Right renal cortex interstitium (tissue), 3 donors: ENCODE results near the gene OLFML1. TPM values are rescaled to one million over a fixed set of nuclear protein-coding genes. Genes with fewer than 3 reads are reported as not detected.

Source experiments
- DNase-seq, 3 donors: peaks; one replicate each; pipeline ENCODE4 v3.0.0-alpha.2; 2013; ENCODE audit warnings: low read depth in 3 of 3, low spot score in 2 of 3
- polyA plus RNA-seq, 3 donors: library from polyadenylated mRNA; unstranded; fragments of 120-200 nt; gene quantifications; one replicate each; pipeline ENCODE4 v1.2.1, GENCODE V29; 2013; ENCODE audit not compliant: insufficient read length in 3 of 3

The OLFML1 gene
- polyA plus RNA-seq, 3 donors: 38.7 to 40.7 (median 38.8) TPM

- no peak for DNase-seq
Measured at GRCh38 chr11:7555052-7555699, 69.9 kb downstream of the OLFML1 start.

- DNase-seq: no peak
Measured at GRCh38 chr11:7558046-7558445, 72.7 kb downstream of the OLFML1 start.

GRCh38 chr11:7559398-7560283, 74.3 kb downstream of the OLFML1 start:
- no peak for DNase-seq

Other genes with a start within 250 kb of the OLFML1 start
- gene SYT9, start 233.6 kb upstream of the OLFML1 start, polyA plus RNA-seq: 1 to 10 TPM; 4.5 to 5.7 (median 5.6) TPM
- 10 to 100 TPM; 49.6 to 69.6 (median 66.5) TPM for gene PPFIBP2, start 28.5 kb downstream of the OLFML1 start, polyA plus RNA-seq
- gene CYB5R2, start 188.0 kb downstream of the OLFML1 start, polyA plus RNA-seq: 10 to 100 TPM; 25.9 to 30.3 (median 29.1) TPM
- 1 to 10 TPM; 3.5 to 8.0 (median 6.5) TPM for gene OVCH2, start 221.0 kb downstream of the OLFML1 start, polyA plus RNA-seq